NCI-H510A (cell line): ENCODE data around the gene DNAJC21.

Source experiments
- DNase-seq: peaks from one replicate; lab custom pipeline; 2025; lab: John Stamatoyannopoulos, UW

Gene DNAJC21

GRCh38 chr5:34978681-34979080, 49.3 kb downstream of the DNAJC21 start:
- DNase-seq = no peak

- DNase-seq = no peak
Observed at GRCh38 chr5:34982823-34983222, 53.5 kb downstream of the DNAJC21 start.

DNA sequence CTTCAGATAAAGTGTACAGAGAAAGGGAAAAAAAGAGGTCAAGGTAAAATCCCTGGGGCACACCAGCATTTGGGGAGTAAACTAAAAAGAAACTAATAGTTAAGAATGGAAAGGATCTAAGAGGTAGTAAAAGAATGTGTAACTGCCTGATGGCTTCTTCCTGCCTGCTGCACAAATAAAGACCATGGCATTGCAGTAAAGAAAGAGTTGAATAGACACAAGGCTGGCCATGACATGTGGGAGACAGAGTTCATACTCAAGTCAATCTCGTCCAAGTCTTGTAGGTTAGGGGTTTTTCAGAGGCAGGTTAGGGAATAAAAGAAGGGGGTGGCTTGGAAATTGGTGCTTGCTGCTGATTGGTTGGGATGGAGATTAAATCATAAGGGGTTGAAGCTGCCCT, 57.6 kb downstream of the DNAJC21 start:
- DNase-seq = no peak

DNA sequence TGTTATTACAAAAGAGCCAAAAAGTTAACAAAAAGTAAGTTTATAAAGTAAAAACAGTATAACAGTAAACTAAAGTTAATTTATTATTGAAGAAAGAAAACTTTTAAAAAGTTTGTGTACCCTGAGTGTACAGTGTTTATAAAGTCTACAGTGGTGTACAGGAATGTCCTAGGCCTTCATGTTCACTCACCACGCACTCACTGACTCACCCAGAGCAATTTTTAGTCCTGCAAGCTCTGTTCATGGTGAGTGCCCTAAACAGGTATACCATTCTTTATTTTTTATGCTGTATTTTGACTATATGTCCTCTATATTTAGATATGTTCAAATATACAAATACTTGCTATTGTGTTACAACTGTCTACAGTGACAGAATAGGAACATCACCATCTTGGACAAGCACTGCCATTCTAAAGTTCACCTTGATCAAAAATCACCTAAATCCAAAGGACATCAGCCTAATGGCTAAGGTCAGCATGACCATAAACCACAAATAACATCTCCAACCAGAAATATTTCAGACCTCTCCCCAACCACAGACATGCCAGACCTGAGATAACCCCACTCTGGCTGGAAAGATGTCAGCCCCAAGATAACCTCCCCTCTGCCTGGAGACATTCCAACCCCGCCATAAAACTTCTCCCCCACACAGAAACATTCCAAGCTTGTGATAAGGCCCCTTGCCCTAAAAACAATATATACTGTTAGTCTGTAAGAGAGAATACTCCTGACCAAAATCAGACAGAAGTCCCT, 62.3 kb downstream of the DNAJC21 start:
- DNase-seq = no peak

DNA sequence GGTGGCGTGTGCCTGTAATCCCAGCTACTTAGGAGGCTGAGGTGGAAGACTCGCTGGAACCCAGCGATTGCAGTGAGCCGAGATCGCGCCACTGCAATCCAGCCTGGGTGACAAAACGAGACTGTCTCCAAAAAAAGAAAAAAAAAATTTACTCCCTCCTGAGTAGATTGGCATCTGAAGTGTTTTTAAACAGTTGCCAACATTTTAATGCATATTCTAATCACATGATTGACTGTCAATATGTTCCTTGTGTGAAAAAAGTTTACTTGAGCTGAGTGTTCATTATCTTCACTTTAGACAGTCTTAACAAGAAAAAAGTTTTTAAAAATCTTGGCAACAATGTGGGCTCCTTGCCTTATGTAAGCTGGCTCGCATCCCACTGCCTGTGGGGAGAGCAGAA, 64.6 kb downstream of the DNAJC21 start:
- no peak for DNase-seq

DNA sequence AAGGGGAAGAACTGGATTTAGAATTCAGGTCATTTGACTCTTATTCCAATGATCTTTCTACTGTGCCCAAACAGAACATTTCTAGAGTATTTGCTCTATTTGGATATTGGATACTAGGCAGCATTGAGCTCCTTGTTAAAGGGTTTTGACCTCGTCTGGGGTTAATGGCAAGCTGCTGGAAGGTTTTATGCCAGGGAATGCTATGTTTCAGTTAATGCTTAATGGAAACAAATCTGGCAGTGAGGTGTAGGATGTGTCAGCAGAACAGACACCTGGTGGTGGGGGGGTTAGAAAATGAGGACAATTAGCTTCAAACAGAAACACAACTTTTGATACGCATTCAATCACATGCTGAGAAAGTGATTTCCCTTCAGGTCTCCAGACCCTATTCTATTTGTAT, 66.9 kb downstream of the DNAJC21 start:
- no peak for DNase-seq

- no peak for DNase-seq
Observed at GRCh38 chr5:34998058-34998789, 68.9 kb downstream of the DNAJC21 start.

DNA sequence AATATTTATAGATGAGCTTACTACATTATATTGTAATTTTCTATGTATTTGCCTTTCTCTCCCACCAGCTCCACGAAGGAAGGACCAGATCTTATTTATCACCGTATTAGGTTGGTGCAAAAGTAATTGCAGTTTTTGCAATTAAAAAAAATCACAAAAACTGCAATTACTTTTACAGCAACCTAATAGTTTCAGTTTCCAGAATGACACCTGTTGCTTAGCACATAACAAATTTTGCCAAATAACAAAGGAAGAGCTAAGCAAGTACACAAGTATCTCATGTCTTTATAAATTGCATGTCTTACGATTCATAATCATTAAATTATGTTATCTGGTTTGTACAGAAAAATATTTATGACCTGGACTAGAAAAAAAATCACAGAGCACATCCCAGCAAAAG, 72.5 kb downstream of the DNAJC21 start:
- DNase-seq = no peak

GRCh38 chr5:35002459-35002858, 73.1 kb downstream of the DNAJC21 start:
- no peak for DNase-seq

GRCh38 chr5:35003018-35003957, 73.9 kb downstream of the DNAJC21 start:
- DNase-seq = peak; percentile 26

GRCh38 chr5:35004200-35004599, 74.8 kb downstream of the DNAJC21 start:
- no peak for DNase-seq

DNA sequence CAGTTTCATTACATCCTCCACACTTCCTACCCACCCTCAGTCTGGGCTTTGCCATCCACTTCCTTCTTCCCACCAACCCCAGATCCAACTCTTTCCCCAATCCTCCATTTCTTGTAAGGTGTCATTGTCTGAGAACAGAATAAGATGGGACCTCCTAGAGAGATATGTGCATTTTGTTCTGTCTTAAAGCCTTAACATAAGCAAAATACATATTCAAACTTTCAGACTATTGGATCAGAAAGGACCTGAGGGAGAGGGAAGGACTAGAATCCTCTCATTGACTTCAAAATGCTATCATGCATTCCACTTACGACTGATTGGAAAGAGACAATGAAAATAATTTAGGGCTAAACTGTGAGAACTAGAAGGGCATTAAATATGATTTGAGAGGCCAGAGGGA, 75.4 kb downstream of the DNAJC21 start:
- DNase-seq = no peak
